Stomach smooth muscle (tissue), 2 donors: ENCODE results near the gene CRYAA.
"Not testable (repeated sequence)": the region's sequence is repeated elsewhere in the genome, so short reads cannot be mapped to it uniquely, and the experiment has no call there.

Source experiments
- H3K27ac ChIP-seq: one replicate; pipeline ENCODE4 v1.7.0; 2013; ENCODE audit warnings: mild to moderate bottlenecking, low read length, inconsistent platforms
- H3K27me3 ChIP-seq, 2 donors: one replicate each; pipeline ENCODE4 v1.7.0; 2013; ENCODE audit warnings: low read length in 2 of 2; ENCODE audit not compliant: insufficient read depth in 2 of 2, control insufficient read depth in 1 of 2
- H3K36me3 ChIP-seq, 2 donors: one replicate each; pipeline ENCODE4 v1.7.0; 2013; ENCODE audit warnings: low read length in 2 of 2; ENCODE audit not compliant: control insufficient read depth in 2 of 2, insufficient read depth in 2 of 2
- H3K4me1 ChIP-seq: one replicate; pipeline ENCODE4 v1.7.0; 2013; ENCODE audit warnings: low read length; ENCODE audit not compliant: control insufficient read depth, insufficient read depth
- H3K4me3 ChIP-seq, 2 donors: one replicate each; pipeline ENCODE4 v1.7.0; 2013; ENCODE audit warnings: low read length in 2 of 2
- H3K9ac ChIP-seq, 2 donors: one replicate each; pipeline ENCODE4 v1.7.0; 2013; ENCODE audit warnings: low read length in 2 of 2, mild to moderate bottlenecking in 1 of 2
- H3K9me3 ChIP-seq, 2 donors: one replicate each; pipeline ENCODE4 v1.7.0; 2013; ENCODE audit warnings: low read length in 2 of 2; ENCODE audit not compliant: control insufficient read depth in 2 of 2
- donor health status: healthy.
- donor health status: Pancreatic carcinoma.

The CRYAA gene

GRCh38 chr21:43168708-43169107, at the start of gene CRYAA:
CRYAA (plus strand) TSS chr21:43169008; CDS start chr21:43169100, 92 bp downstream.
- H3K4me3 ChIP-seq, H3K9me3 ChIP-seq, H3K27me3 ChIP-seq, H3K9ac ChIP-seq, H3K4me1 ChIP-seq, H3K36me3 ChIP-seq, H3K27ac ChIP-seq: not testable (repeated sequence)

GRCh38 chr21:43130094-43130493, 38.7 kb upstream of the CRYAA start:
- H3K4me1 ChIP-seq, H3K9ac ChIP-seq, H3K9me3 ChIP-seq, H3K4me3 ChIP-seq, H3K36me3 ChIP-seq, H3K27ac ChIP-seq, H3K27me3 ChIP-seq: not testable (repeated sequence)

GRCh38 chr21:43134520-43134919, 34.3 kb upstream of the CRYAA start:
- not testable (repeated sequence) for H3K4me3 ChIP-seq, H3K9me3 ChIP-seq, H3K27ac ChIP-seq, H3K36me3 ChIP-seq, H3K4me1 ChIP-seq, H3K27me3 ChIP-seq, H3K9ac ChIP-seq

GRCh38 chr21:43138944-43139343, 29.9 kb upstream of the CRYAA start:
- not testable (repeated sequence) for H3K4me3 ChIP-seq, H3K27ac ChIP-seq, H3K4me1 ChIP-seq, H3K9me3 ChIP-seq, H3K36me3 ChIP-seq, H3K9ac ChIP-seq, H3K27me3 ChIP-seq

- H3K27me3 ChIP-seq, result not testable (repeated sequence)
These were observed 27.4 kb upstream of the CRYAA start for GRCh38 chr21:43141407-43141806.

GRCh38 chr21:43146637-43147036, 22.2 kb upstream of the CRYAA start:
- H3K9me3 ChIP-seq, H3K36me3 ChIP-seq, H3K4me3 ChIP-seq, H3K27ac ChIP-seq, H3K4me1 ChIP-seq, H3K9ac ChIP-seq, H3K27me3 ChIP-seq: not testable (repeated sequence)

More at GRCh38 chr21:43141407-43141806, 27.4 kb upstream of the CRYAA start:
- H3K27ac ChIP-seq, H3K36me3 ChIP-seq, H3K4me1 ChIP-seq, H3K9ac ChIP-seq, H3K4me3 ChIP-seq, H3K9me3 ChIP-seq: not testable (repeated sequence)

GRCh38 chr21:43147999-43148398, 20.8 kb upstream of the CRYAA start:
- H3K9ac ChIP-seq, H3K4me1 ChIP-seq, H3K36me3 ChIP-seq, H3K27me3 ChIP-seq, H3K9me3 ChIP-seq, H3K27ac ChIP-seq, H3K4me3 ChIP-seq: not testable (repeated sequence)

GRCh38 chr21:43149344-43149743, 19.5 kb upstream of the CRYAA start:
- H3K9me3 ChIP-seq, H3K9ac ChIP-seq, H3K4me1 ChIP-seq: not testable (repeated sequence)

GRCh38 chr21:43153601-43154000, 15.2 kb upstream of the CRYAA start:
- not testable (repeated sequence) for H3K36me3 ChIP-seq, H3K9me3 ChIP-seq, H3K27ac ChIP-seq, H3K4me1 ChIP-seq, H3K9ac ChIP-seq, H3K27me3 ChIP-seq, H3K4me3 ChIP-seq

More at GRCh38 chr21:43149344-43149743, 19.5 kb upstream of the CRYAA start:
- H3K36me3 ChIP-seq, H3K4me3 ChIP-seq, H3K27ac ChIP-seq, H3K27me3 ChIP-seq: not testable (repeated sequence)

GRCh38 chr21:43159279-43160175, 9.3 kb upstream of the CRYAA start:
- H3K4me1 ChIP-seq, H3K27ac ChIP-seq, H3K4me3 ChIP-seq, H3K9ac ChIP-seq, H3K36me3 ChIP-seq, H3K9me3 ChIP-seq, H3K27me3 ChIP-seq: not testable (repeated sequence)

GRCh38 chr21:43161826-43162707, 6.7 kb upstream of the CRYAA start:
- not testable (repeated sequence) for H3K9me3 ChIP-seq, H3K27ac ChIP-seq, H3K9ac ChIP-seq, H3K4me1 ChIP-seq, H3K36me3 ChIP-seq, H3K4me3 ChIP-seq, H3K27me3 ChIP-seq
